Upper lobe of left lung (tissue), 6 donors: ENCODE measurements around the gene TPD52L1. TPM values are rescaled to one million over a fixed set of nuclear protein-coding genes. Genes with fewer than 3 reads are reported as not detected.

ENCODE experiments used
- ATAC-seq, 2 donors: fragments of 200-7000 bp; cut with Tn5 transposase; one replicate each; pipeline ENCODE4 v1.9.1; 2022; ENCODE audit warnings: mild to moderate bottlenecking in 2 of 2, moderate library complexity in 2 of 2; ENCODE audit not compliant: low FRiP score in 2 of 2
- DNase-seq, 2 donors: peaks; one replicate each; pipeline ENCODE4 v3.0.0-alpha.2; 2019 to 2020
- H3K27ac ChIP-seq, 4 donors: fragments of 200-600 bp; sonication (generic); one replicate each; pipeline ENCODE4 v1.5.1; 2016 to 2019
- H3K27me3 ChIP-seq, 4 donors: fragments of 200-600 bp; sonication (generic); one replicate each; pipeline ENCODE4 v1.5.1; 2017 to 2019
- H3K36me3 ChIP-seq, 4 donors: fragments of 200-600 bp; sonication (generic); one replicate each; pipeline ENCODE4 v1.5.1; 2016 to 2019
- H3K4me1 ChIP-seq, 4 donors: fragments of 200-600 bp; sonication (generic); one replicate each; pipeline ENCODE4 v1.5.1; 2018 to 2019
- H3K4me3 ChIP-seq, 4 donors: fragments of 200-600 bp; sonication (generic); one replicate each; pipeline ENCODE4 v1.5.1; 2017 to 2019; ENCODE audit warnings: mild to moderate bottlenecking in 2 of 4, moderate library complexity in 1 of 4
- H3K9me3 ChIP-seq, 4 donors: fragments of 200-600 bp; sonication (generic); one replicate each; pipeline ENCODE4 v1.5.1; 2018 to 2019
- EP300 ChIP-seq, 4 donors: sonication (generic); formaldehyde crosslinking; IDR thresholded peaks; one replicate each; pipeline ENCODE4 v1.5.1; 2017; ENCODE audit warnings: antibody characterized with exemption in 4 of 4, control low read depth in 2 of 4
- POLR2A ChIP-seq, 4 donors: fragments of 450-650 bp; IDR thresholded peaks; one replicate each; pipeline ENCODE4 v1.5.1; 2016 to 2017; ENCODE audit warnings: antibody characterized with exemption in 4 of 4, mild to moderate bottlenecking in 2 of 4
- POLR2AphosphoS5 ChIP-seq, 2 donors: sonication (generic); formaldehyde crosslinking; IDR thresholded peaks; one replicate each; pipeline ENCODE4 v1.5.1; 2017; ENCODE audit warnings: antibody characterized with exemption in 2 of 2
- WGBS, 2 donors: methylation state at CpG; one replicate each; pipeline ENCODE4 v1.1.5; 2017 to 2018; 5-methylcytosine and 5-hydroxymethylcytosine counted together
- total RNA-seq, 6 donors: library from RNA; depleted of rRNA in 4 of 6; stranded (reverse); fragments of >200 nt in 4 of 6; gene quantifications; one replicate each; pipeline versions ENCODE4 v1.1.0 to v1.2.1, GENCODE V29; 2016 to 2021
- TF ChIP-seq, protein P1 (sequence below), 6 experiments: fragments of 450-650 bp in 4 of 6; fragments of 200-600 bp in 2 of 6; sonication (generic) in 2 of 6; IDR thresholded peaks; one replicate each; pipeline ENCODE4 v1.5.1; 2016 to 2019; ENCODE audit warnings: antibody characterized with exemption in 6 of 6
- donor health status: DM: no; HTN: no; CAD: no; lungs with moderate emphysema.
- donor health status: DM: no; HTN: yes; CAD: no; lungs with severe emphysema.

Gene TPD52L1
- total RNA-seq, 6 donors from 2014 or later: 15.5 to 63.4 (median 32.2) TPM

GRCh38 chr6:125163811-125164210 lies 10.2 kb downstream of the TPD52L1 start:
- Histone ChIP-seq H3K27me3 (no peaks in the 10 kb centered on the region), H3K9me3 (no peaks in the 10 kb centered on the region), H3K4me1 (no peaks in the 10 kb centered on the region), H3K36me3 (no peaks in the 10 kb centered on the region), H3K4me3 (no peak overlapping the region), H3K27ac (no peak overlapping the region)
- DNase-seq (no peak), ATAC-seq (no peak)
- 94 to 100% methylated on average over 1 of the region's 1 CpG for WGBS, 2 donors
- TF ChIP-seq POLR2A (IDR thresholded peaks at IDR 0.05): no peak
- TF ChIP-seq, protein P1, sequence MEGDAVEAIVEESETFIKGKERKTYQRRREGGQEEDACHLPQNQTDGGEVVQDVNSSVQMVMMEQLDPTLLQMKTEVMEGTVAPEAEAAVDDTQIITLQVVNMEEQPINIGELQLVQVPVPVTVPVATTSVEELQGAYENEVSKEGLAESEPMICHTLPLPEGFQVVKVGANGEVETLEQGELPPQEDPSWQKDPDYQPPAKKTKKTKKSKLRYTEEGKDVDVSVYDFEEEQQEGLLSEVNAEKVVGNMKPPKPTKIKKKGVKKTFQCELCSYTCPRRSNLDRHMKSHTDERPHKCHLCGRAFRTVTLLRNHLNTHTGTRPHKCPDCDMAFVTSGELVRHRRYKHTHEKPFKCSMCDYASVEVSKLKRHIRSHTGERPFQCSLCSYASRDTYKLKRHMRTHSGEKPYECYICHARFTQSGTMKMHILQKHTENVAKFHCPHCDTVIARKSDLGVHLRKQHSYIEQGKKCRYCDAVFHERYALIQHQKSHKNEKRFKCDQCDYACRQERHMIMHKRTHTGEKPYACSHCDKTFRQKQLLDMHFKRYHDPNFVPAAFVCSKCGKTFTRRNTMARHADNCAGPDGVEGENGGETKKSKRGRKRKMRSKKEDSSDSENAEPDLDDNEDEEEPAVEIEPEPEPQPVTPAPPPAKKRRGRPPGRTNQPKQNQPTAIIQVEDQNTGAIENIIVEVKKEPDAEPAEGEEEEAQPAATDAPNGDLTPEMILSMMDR (IDR thresholded peaks at IDR 0.05): no peak
- no peak for TF ChIP-seq EP300 (IDR thresholded peaks at IDR 0.05)
- TF ChIP-seq POLR2AphosphoS5 (IDR thresholded peaks at IDR 0.05): no peak

- no peak overlapping the region for H3K27ac ChIP-seq
- H3K9me3 ChIP-seq: no peaks in the 10 kb centered on the region
- H3K4me3 ChIP-seq: no peak overlapping the region
- ATAC-seq: no peak
- no peak for DNase-seq
- H3K4me1 ChIP-seq: no peaks in the 10 kb centered on the region
- TF ChIP-seq, protein P1 (IDR thresholded peaks at IDR 0.05): no peak
- TF ChIP-seq POLR2A (IDR thresholded peaks at IDR 0.05) (no peak), EP300 (IDR thresholded peaks at IDR 0.05) (no peak), POLR2AphosphoS5 (IDR thresholded peaks at IDR 0.05) (no peak)
- no peaks in the 10 kb centered on the region for H3K36me3 ChIP-seq
- no peaks in the 10 kb centered on the region for H3K27me3 ChIP-seq
- 67 to 72% methylated on average over 4 of the region's 4 CpGs for WGBS, 2 donors
These were observed 11.1 kb downstream of the TPD52L1 start for GRCh38 chr6:125164696-125165095.

DNA sequence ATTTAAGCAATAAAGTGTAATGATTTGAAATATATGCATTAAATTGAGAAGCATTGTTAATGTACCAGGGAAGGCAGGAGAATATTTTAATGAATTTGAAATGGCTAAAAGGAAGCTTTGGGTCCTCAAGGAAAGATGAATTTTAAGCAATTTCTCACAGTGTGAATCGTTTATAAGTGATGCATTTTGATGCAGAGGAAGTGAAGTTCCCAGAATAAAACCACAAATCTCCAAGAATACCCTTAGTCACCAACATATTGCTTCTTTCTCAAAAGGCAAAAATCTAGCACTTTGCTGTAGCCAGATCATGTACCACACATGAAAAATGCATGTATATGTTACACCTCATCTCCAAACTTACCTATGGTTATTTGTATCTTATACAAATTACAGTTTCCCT lies 11.7 kb downstream of the TPD52L1 start:
- no peaks in the 10 kb centered on the region for H3K9me3 ChIP-seq
- no peak overlapping the region for H3K27ac ChIP-seq
- no peak overlapping the region for H3K4me3 ChIP-seq
- no peaks in the 10 kb centered on the region for H3K36me3 ChIP-seq
- DNase-seq (no peak), ATAC-seq (no peak)
- no peaks in the 10 kb centered on the region for H3K27me3 ChIP-seq
- no peaks in the 10 kb centered on the region for H3K4me1 ChIP-seq
- TF ChIP-seq, protein P1 (IDR thresholded peaks at IDR 0.05): no peak
- TF ChIP-seq EP300 (IDR thresholded peaks at IDR 0.05) (no peak), POLR2A (IDR thresholded peaks at IDR 0.05) (no peak), POLR2AphosphoS5 (IDR thresholded peaks at IDR 0.05) (no peak)
- 53 to 58% methylated on average over 1 of the region's 1 CpG for WGBS, 2 donors

DNA sequence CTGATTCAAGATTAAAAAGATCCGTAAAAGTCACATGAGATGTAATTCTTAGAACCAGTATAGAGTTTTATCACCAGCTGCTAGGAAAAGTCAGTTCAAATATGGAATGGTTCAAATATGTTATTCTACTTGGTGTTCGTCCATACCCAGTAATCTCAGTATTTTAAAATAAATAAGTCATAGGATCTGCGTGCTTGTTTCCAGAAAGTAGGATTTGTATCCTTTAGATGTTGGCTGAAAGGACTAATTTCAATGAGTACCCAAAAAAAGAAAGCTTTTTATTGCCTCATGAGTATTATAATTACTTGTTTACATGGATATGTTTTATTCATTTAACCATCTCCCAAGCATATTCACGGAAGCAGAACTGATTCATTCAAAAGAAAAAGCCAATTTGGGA lies 12.2 kb downstream of the TPD52L1 start:
- Histone ChIP-seq H3K9me3 (no peaks in the 10 kb centered on the region), H3K27ac (no peak overlapping the region), H3K4me3 (no peak overlapping the region), H3K36me3 (no peaks in the 10 kb centered on the region), H3K4me1 (no peaks in the 10 kb centered on the region), H3K27me3 (no peaks in the 10 kb centered on the region)
- 91 to 92% methylated on average over 4 of the region's 4 CpGs for WGBS, 2 donors
- TF ChIP-seq, protein P1 (IDR thresholded peaks at IDR 0.05): no peak
- TF ChIP-seq EP300 (IDR thresholded peaks at IDR 0.05): no peak
- no peak for TF ChIP-seq POLR2AphosphoS5 (IDR thresholded peaks at IDR 0.05)
- TF ChIP-seq POLR2A (IDR thresholded peaks at IDR 0.05): no peak
- DNase-seq (no peak), ATAC-seq (no peak)

- Histone ChIP-seq H3K4me1 (no peaks in the 10 kb centered on the region), H3K36me3 (no peaks in the 10 kb centered on the region), H3K27ac (no peak overlapping the region), H3K4me3 (no peak overlapping the region), H3K27me3 (no peaks in the 10 kb centered on the region), H3K9me3 (no peaks in the 10 kb centered on the region)
- DNase-seq (no peak), ATAC-seq (no peak)
- WGBS, 2 donors: 86 to 89% methylated on average over 3 of the region's 3 CpGs
- TF ChIP-seq EP300 (IDR thresholded peaks at IDR 0.05) (no peak), POLR2A (IDR thresholded peaks at IDR 0.05) (no peak), POLR2AphosphoS5 (IDR thresholded peaks at IDR 0.05) (no peak)
- TF ChIP-seq, protein P1 (IDR thresholded peaks at IDR 0.05): no peak
These were observed 13.1 kb downstream of the TPD52L1 start for GRCh38 chr6:125166711-125167110.
